Type B pancreatic cell (in vitro differentiated cells): ENCODE results near the gene AP1M2. TPM values are rescaled to one million over a fixed set of nuclear protein-coding genes. Genes with fewer than 3 reads are reported as not detected.
"Not testable (repeated sequence)": the region's sequence is repeated elsewhere in the genome, so short reads cannot be mapped to it uniquely, and the experiment has no call there.

Experiments
- DNase-seq: peaks from one replicate; pipeline ENCODE4 v3.0.0; 2021; ENCODE audit warnings: mixed read lengths; ENCODE audit not compliant: unreplicated experiment; ENCODE audit errors: extremely low spot score
- H3K27ac Mint-ChIP-seq: 2 replicates; pipeline ENCODE4 v1.8.0; 2021; ENCODE audit warnings: mild to moderate bottlenecking, mixed read lengths
- H3K27me3 Mint-ChIP-seq: 2 replicates; pipeline ENCODE4 v1.8.0; 2021; ENCODE audit warnings: mixed read lengths
- H3K36me3 Mint-ChIP-seq: 2 replicates; pipeline ENCODE4 v1.8.0; 2021; ENCODE audit warnings: mixed read lengths
- H3K4me1 Mint-ChIP-seq: one replicate; pipeline ENCODE4 v1.8.0; 2021; ENCODE audit warnings: mixed read lengths; ENCODE audit not compliant: unreplicated experiment
- H3K4me3 Mint-ChIP-seq: 2 replicates; pipeline ENCODE4 v1.8.0; 2021; ENCODE audit warnings: mild to moderate bottlenecking, mixed read lengths
- H3K9me3 Mint-ChIP-seq: 2 replicates; pipeline ENCODE4 v1.8.0; 2021; ENCODE audit warnings: mixed read lengths
- total RNA-seq: library from RNA; stranded (reverse); gene quantifications from 2 replicates; pipeline ENCODE4 v1.2.1, GENCODE V29; 2021; ENCODE audit warnings: low replicate concordance
- TF ChIP-seq, protein P1 (sequence below): fragments of 200-600 bp; sonication (generic); conservative IDR thresholded peaks from 2 replicates; pipeline ENCODE4 v1.5.0; 2021; ENCODE audit warnings: antibody characterized with exemption, mild to moderate bottlenecking

The AP1M2 gene
- total RNA-seq, 1 donor from 2014 or later, result 45.2 TPM

DNA sequence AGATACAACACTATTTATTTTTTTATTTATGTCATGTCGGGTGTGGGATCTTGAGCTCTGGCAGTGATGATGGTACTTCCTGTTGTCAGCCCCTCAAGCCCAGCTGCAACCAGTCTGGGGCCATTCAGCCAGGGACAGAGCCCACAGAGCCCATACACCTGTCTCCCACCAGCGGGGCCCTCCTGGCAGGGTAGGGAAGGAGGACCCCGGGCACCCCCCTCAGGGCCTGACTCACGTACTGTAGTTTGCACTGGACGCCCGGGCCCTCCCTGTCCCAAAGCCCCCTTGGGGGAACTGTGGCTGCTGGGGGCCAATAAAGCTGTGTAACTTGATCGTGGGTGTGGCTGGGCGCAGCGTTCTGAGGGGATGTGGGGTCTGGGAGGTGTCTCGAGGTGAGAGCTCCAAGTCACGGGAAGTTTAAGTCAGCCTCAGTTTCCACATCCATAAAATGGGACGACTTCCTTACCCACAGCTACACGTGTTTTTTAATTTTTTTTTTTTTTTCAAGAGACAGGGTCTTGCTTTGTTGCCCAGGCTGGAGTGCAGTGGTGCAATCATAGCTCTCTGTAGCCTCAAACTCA, 33.9 kb downstream of the AP1M2 start:
- H3K36me3 Mint-ChIP-seq, result no peaks in the 10 kb centered on the region
- no peaks in the 10 kb centered on the region for H3K27me3 Mint-ChIP-seq
- no peak overlapping the region for H3K4me3 Mint-ChIP-seq
- TF ChIP-seq, protein P1, sequence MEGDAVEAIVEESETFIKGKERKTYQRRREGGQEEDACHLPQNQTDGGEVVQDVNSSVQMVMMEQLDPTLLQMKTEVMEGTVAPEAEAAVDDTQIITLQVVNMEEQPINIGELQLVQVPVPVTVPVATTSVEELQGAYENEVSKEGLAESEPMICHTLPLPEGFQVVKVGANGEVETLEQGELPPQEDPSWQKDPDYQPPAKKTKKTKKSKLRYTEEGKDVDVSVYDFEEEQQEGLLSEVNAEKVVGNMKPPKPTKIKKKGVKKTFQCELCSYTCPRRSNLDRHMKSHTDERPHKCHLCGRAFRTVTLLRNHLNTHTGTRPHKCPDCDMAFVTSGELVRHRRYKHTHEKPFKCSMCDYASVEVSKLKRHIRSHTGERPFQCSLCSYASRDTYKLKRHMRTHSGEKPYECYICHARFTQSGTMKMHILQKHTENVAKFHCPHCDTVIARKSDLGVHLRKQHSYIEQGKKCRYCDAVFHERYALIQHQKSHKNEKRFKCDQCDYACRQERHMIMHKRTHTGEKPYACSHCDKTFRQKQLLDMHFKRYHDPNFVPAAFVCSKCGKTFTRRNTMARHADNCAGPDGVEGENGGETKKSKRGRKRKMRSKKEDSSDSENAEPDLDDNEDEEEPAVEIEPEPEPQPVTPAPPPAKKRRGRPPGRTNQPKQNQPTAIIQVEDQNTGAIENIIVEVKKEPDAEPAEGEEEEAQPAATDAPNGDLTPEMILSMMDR, result no peak
- no peak for DNase-seq
- H3K9me3 Mint-ChIP-seq, result no peaks in the 10 kb centered on the region
- no peaks in the 10 kb centered on the region for H3K4me1 Mint-ChIP-seq
- H3K27ac Mint-ChIP-seq, result no peak overlapping the region

DNA sequence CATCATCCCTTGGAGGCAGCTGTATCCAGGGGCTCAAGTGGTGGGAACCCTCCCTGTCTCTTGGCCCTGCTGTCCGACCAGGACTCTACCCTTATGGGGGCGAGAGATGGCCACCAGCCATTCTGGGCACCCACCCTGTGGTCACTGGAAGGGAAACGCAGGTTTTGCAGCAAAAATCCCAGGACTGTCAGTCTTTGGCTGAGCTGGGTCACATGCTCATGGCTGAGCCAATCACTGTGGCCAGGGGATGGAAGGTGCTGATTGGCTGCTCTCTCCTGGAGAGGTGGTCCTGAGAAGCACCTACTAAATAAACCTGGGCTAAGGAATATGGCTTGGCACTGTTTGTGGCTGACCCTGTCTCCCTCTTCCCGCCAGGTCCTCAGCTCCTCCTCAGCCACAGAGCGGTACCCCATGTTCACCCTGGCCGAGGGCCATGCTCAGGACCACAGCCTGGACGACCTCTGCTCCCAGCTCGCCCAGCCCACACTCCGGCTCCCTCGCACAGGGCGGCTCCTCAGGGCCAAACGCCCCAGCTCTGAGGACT, 34.5 kb downstream of the AP1M2 start:
- Mint-ChIP-seq H3K9me3 (no peaks in the 10 kb centered on the region), H3K27me3 (no peaks in the 10 kb centered on the region), H3K4me1 (no peaks in the 10 kb centered on the region), H3K36me3 (no peaks in the 10 kb centered on the region), H3K27ac (no peak overlapping the region), H3K4me3 (no peak overlapping the region)
- TF ChIP-seq, protein P1, result no peak
- DNase-seq, result no peak

DNA sequence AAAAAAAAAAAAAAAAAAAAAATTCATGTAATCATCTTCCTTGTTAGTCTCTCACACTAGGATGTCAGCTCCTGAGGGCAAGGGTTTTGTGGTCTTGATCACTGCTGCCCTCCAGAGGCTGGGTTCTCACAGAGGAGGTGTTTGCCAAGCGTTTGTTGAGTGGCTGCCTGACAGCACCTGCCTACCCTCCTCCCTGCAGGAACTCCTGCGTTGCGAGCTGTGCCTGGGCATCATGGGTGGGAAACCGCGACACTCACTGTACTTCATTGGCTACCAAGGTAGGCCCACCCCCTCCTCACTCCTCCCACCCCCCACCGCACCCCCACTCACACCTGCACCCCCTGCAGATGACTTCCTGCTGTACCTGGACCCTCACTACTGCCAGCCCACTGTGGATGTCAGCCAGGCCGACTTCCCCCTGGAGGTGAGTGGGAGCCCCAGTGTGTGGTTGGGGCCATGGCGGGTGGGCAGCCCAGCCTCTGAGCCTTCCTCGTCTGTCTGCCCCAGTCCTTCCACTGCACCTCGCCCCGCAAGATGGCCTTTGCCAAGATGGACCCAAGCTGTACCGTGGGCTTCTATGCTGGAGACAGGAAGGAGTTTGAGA, 35.3 kb downstream of the AP1M2 start:
- TF ChIP-seq, protein P1, result peak; percentile 15

DNA sequence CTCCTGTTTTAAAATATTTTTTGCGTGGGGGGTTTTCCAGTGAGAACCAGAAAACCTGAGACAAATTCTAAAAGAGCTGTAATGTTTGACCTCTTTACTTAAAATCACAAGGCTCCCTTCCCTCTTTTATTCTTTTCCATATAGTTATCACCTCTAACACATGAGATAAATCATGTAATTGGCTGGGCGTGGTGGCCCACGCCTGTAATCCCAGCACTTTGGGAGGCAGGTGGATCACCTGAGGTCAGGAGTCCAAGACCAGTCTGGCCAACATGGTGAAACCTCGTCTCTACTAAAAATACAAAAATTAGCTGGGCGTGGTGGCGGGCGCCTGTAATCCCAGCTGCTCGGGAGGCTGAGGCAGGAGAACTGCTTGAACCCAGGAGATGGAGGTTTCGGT, 36.1 kb downstream of the AP1M2 start:
- not testable (repeated sequence) for H3K36me3 Mint-ChIP-seq, H3K27me3 Mint-ChIP-seq, H3K27ac Mint-ChIP-seq, DNase-seq, H3K9me3 Mint-ChIP-seq, H3K4me1 Mint-ChIP-seq, H3K4me3 Mint-ChIP-seq

More for the DNA sequence above, 35.3 kb downstream of the AP1M2 start:
- no peaks in the 10 kb centered on the region for H3K27me3 Mint-ChIP-seq
- no peaks in the 10 kb centered on the region for H3K9me3 Mint-ChIP-seq
- no peak overlapping the region for H3K4me3 Mint-ChIP-seq
- DNase-seq, result no peak
- no peaks in the 10 kb centered on the region for H3K36me3 Mint-ChIP-seq
- H3K4me1 Mint-ChIP-seq, result no peaks in the 10 kb centered on the region
- H3K27ac Mint-ChIP-seq, result no peak overlapping the region

DNA sequence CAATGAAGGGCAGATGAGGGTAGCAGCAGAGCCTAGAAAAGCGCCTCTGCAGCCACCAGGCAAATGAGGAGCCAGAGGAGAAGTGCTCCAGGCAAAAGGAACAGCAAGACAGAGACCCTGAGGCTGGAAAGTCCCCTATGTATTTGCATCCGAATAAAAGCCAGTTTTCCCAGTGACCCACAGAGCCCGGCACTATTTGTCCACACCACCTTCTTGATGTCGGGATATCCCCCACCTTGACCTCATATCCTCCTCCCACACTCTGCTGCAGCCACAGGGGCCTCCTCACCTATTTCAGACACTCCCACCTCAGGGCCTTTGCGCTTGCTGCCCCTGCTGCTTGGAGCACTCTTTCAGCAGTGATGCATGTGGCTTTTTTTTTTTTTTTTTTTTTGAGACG, 36.8 kb downstream of the AP1M2 start:
- Mint-ChIP-seq H3K4me3 (no peak overlapping the region), H3K36me3 (no peaks in the 10 kb centered on the region), H3K27me3 (no peaks in the 10 kb centered on the region), H3K4me1 (no peaks in the 10 kb centered on the region), H3K9me3 (no peaks in the 10 kb centered on the region), H3K27ac (no peak overlapping the region)
- TF ChIP-seq, protein P1, result no peak
- no peak for DNase-seq

DNA sequence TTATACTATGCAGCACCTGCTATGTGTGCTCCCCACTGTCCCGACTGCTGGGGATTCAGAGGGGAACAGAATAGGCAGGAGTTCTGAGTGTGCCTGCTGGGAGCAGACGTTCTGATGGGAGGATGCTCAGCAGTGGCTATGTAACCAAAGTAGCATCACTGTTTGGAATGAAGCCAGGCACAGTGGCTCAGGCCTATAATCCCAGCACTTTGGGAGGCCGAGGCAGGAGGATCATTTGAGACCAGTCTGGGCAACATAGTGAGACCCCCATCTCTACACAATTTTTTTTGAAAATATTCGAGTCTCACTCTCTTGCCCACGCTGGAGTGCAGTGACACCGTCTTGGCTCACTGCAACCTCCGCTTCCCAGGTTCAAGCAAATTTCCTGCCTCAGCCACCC, 37.4 kb downstream of the AP1M2 start:
- no peak overlapping the region for H3K27ac Mint-ChIP-seq

More for the DNA sequence above, 37.4 kb downstream of the AP1M2 start:
- Mint-ChIP-seq H3K4me3 (no peak overlapping the region), H3K36me3 (no peaks in the 10 kb centered on the region), H3K27me3 (no peaks in the 10 kb centered on the region), H3K4me1 (no peaks in the 10 kb centered on the region), H3K9me3 (no peaks in the 10 kb centered on the region)
- TF ChIP-seq, protein P1, result no peak
- no peak for DNase-seq
